Activated CD8-positive, alpha-beta T cell treated with anti-CD3 and anti-CD28 coated beads, Interleukin-2, amount 10 ng/mL, durations not matched to agents 7 days and 5 days (primary cell): ENCODE measurements around the gene RALGAPB. TPM values are rescaled to one million over a fixed set of nuclear protein-coding genes. Genes with fewer than 3 reads are reported as not detected.

Source experiments
- ATAC-seq: fragments of 150-1000 bp; cut with Tn5 transposase; one replicate; pipeline ENCODE4 v1.10.0; 2021; ENCODE audit warnings: moderate library complexity
- CTCF ChIA-PET: fragments of 350-600 bp; sonication (Branson Sonifier 250); formaldehyde crosslinking; loops from one replicate; lab custom pipeline; 2021; ENCODE audit warnings: antibody characterized with exemption; lab: Charles Lee
- POLR2A ChIA-PET: fragments of 350-600 bp; sonication (Branson Sonifier 250); formaldehyde crosslinking; loops from one replicate; lab custom pipeline; 2021; ENCODE audit warnings: antibody characterized with exemption; lab: Charles Lee
- DNase-seq: peaks from one replicate; pipeline ENCODE4 v3.0.0-alpha.2; 2020
- H3K27ac Mint-ChIP-seq: one replicate; pipeline ENCODE4 v1.8.0; 2021; ENCODE audit warnings: mild to moderate bottlenecking, mixed read lengths
- H3K27me3 Mint-ChIP-seq: one replicate; pipeline ENCODE4 v1.8.0; 2021; ENCODE audit warnings: low read depth, mixed read lengths
- H3K36me3 Mint-ChIP-seq: one replicate; pipeline ENCODE4 v1.8.0; 2021; ENCODE audit warnings: low read depth, mixed read lengths
- H3K4me1 Mint-ChIP-seq: one replicate; pipeline ENCODE4 v1.8.0; 2021; ENCODE audit warnings: low read depth, mixed read lengths
- H3K4me3 Mint-ChIP-seq: one replicate; pipeline ENCODE4 v1.8.0; 2021; ENCODE audit warnings: mild to moderate bottlenecking, mixed read lengths
- H3K9me3 Mint-ChIP-seq: one replicate; pipeline ENCODE4 v1.8.0; 2022; ENCODE audit warnings: mixed read lengths; ENCODE audit not compliant: insufficient read depth
- total RNA-seq, 2 experiments: library from RNA; stranded (reverse); gene quantifications; one replicate each; pipeline ENCODE4 v1.2.3, GENCODE V29; 2021

Gene RALGAPB
- total RNA-seq, 2 experiments from 2014 or later: 29.5 to 29.6 TPM

- ATAC-seq (no peak), DNase-seq (no peak)
- Mint-ChIP-seq H3K4me3 (no peak overlapping the region), H3K36me3 (no peaks in the 10 kb centered on the region), H3K4me1 (no peaks in the 10 kb centered on the region), H3K27ac (no peak overlapping the region), H3K9me3 (no peaks in the 10 kb centered on the region), H3K27me3 (peaks cover 45% of the 10 kb centered on the region)
- ChIA-PET CTCF (no interaction called here), POLR2A (interaction anchor here (0.6 kb wide), 1 partner anchor 1438 kb away, joined by 3 read pairs; no protein-coding TSS in a partner anchor)
Observed at GRCh38 chr20:38607351-38607750, 134.7 kb downstream of the RALGAPB start.

DNA sequence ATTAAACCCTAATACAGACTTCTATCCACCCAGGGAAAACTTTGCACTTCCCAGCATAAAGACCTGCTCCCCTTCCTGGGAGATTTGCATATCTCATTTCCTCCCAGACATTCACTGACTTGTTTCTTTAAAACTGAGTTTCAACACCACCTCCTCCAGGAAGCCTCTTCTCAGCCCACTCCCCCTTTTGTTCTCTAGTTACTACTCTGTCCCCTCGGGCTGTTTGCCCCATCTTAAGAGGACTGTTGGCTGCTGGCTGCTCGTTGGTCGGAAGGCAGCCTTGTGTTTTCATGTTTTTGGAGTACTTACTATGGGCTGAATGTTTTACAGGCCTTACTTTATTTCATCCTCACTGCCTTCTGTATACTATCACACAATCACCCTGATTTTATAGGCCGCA is 135.5 kb downstream of the RALGAPB start:
- H3K4me3 Mint-ChIP-seq: no peak overlapping the region
- no peaks in the 10 kb centered on the region for H3K4me1 Mint-ChIP-seq
- POLR2A ChIA-PET: no interaction called here
- H3K36me3 Mint-ChIP-seq: no peaks in the 10 kb centered on the region
- H3K27ac Mint-ChIP-seq: no peak overlapping the region
- ATAC-seq (no peak), DNase-seq (no peak)
- H3K9me3 Mint-ChIP-seq: no peaks in the 10 kb centered on the region
- H3K27me3 Mint-ChIP-seq: peaks cover 40% of the 10 kb centered on the region
- CTCF ChIA-PET: no interaction called here

DNA sequence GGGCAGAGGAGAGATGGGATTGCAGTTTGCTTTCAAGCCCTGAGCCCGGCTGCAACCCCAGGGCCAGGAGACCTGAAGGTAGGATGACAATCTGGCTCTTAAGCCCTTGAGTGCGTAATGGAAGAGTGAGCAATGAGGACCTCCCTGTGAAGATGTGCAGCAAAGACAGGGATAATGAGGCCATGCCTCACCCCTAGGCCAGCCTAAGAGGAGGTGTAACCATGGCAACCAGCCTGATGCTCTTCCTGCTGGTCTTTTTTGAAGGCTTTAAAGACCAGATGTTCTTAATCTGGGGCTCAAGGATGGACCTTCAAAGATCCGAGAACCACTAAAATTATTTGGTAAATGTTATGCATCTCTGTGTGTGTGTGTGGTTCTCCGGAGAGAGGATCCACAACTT is 137.2 kb downstream of the RALGAPB start:
- Mint-ChIP-seq H3K27me3 (peaks cover 35% of the 10 kb centered on the region), H3K9me3 (no peaks in the 10 kb centered on the region), H3K4me1 (no peaks in the 10 kb centered on the region), H3K4me3 (no peak overlapping the region), H3K36me3 (no peaks in the 10 kb centered on the region), H3K27ac (no peak overlapping the region)
- ATAC-seq (no peak), DNase-seq (no peak)
- ChIA-PET CTCF (no interaction called here), POLR2A (no interaction called here)

- Mint-ChIP-seq H3K4me3 (no peak overlapping the region), H3K9me3 (no peaks in the 10 kb centered on the region), H3K4me1 (no peaks in the 10 kb centered on the region), H3K27me3 (peaks cover 31% of the 10 kb centered on the region), H3K27ac (no peak overlapping the region), H3K36me3 (no peaks in the 10 kb centered on the region)
- DNase-seq: no peak
- ChIA-PET POLR2A (no interaction called here), CTCF (no interaction called here)
- no peak for ATAC-seq
Observed at GRCh38 chr20:38610521-38610920, 137.9 kb downstream of the RALGAPB start.

- Mint-ChIP-seq H3K4me1 (no peaks in the 10 kb centered on the region), H3K27ac (no peak overlapping the region), H3K4me3 (no peak overlapping the region), H3K27me3 (peaks cover 18% of the 10 kb centered on the region), H3K36me3 (no peaks in the 10 kb centered on the region), H3K9me3 (no peaks in the 10 kb centered on the region)
- ATAC-seq (no peak), DNase-seq (no peak)
- CTCF ChIA-PET: no interaction called here
- POLR2A ChIA-PET: no interaction called here
Observed at GRCh38 chr20:38612751-38613515, 140.3 kb downstream of the RALGAPB start.

- Mint-ChIP-seq H3K9me3 (no peaks in the 10 kb centered on the region), H3K4me3 (no peak overlapping the region), H3K36me3 (no peaks in the 10 kb centered on the region), H3K27ac (no peak overlapping the region), H3K27me3 (peaks cover 19% of the 10 kb centered on the region), H3K4me1 (no peaks in the 10 kb centered on the region)
- CTCF ChIA-PET: no interaction called here
- POLR2A ChIA-PET: no interaction called here
- DNase-seq: no peak
- no peak for ATAC-seq
Observed at GRCh38 chr20:38615283-38615682, 142.6 kb downstream of the RALGAPB start.

- Mint-ChIP-seq H3K4me3 (no peak overlapping the region), H3K27me3 (peaks cover 19% of the 10 kb centered on the region), H3K9me3 (no peaks in the 10 kb centered on the region), H3K27ac (no peak overlapping the region), H3K36me3 (no peaks in the 10 kb centered on the region), H3K4me1 (no peaks in the 10 kb centered on the region)
- ATAC-seq (no peak), DNase-seq (no peak)
- POLR2A ChIA-PET: no interaction called here
- CTCF ChIA-PET: no interaction called here
Observed at GRCh38 chr20:38616457-38616856, 143.8 kb downstream of the RALGAPB start.

DNA sequence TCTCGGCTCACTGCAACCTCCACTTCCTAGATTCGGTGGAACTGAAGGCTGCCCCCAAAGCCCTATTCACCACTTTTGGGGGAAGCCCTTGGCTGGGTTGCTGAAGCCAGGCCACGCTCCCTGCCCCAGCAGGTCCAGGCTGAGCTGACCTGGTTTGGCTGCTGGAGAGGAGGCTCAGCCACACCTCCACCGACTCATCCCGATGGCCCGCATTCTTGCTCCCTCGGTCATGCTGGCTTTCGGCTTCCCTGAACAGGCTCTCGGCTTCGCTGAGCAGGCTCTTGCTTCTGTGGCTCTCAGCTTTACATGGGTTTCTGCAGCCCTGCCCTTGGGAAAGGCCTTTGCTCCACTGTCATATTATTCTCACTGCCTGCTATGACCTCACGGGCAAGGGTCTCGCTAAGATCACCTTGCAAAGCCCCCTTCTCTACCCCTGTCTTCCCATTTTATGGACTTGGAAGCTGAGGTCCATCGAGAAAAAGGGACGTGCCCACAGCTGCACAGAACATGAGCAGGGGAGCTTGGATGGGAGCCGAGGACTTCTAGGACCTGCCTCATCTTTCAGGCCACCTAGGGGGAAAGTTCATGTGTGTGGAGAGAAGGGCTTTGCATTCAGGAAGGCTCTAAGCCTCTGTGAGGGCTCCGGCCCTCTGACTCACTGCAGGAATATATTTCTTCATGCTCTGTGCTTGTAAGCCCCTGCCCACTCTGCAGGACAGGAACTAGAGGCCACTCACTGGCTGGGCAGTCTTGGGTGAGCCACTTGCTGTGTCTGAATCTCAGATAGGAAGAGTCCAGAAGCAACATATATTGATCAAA is 144.6 kb downstream of the RALGAPB start:
- no peak for DNase-seq
- H3K36me3 Mint-ChIP-seq: no peaks in the 10 kb centered on the region
- H3K4me3 Mint-ChIP-seq: no peak overlapping the region
- ATAC-seq: no peak
- H3K27me3 Mint-ChIP-seq: peaks cover 21% of the 10 kb centered on the region
- no peak overlapping the region for H3K27ac Mint-ChIP-seq
- no peaks in the 10 kb centered on the region for H3K4me1 Mint-ChIP-seq
- ChIA-PET POLR2A (no interaction called here), CTCF (interaction anchor here (1.2 kb wide), 1 partner anchor 12 kb away, joined by 4 read pairs; no protein-coding TSS in a partner anchor)
- no peaks in the 10 kb centered on the region for H3K9me3 Mint-ChIP-seq

DNA sequence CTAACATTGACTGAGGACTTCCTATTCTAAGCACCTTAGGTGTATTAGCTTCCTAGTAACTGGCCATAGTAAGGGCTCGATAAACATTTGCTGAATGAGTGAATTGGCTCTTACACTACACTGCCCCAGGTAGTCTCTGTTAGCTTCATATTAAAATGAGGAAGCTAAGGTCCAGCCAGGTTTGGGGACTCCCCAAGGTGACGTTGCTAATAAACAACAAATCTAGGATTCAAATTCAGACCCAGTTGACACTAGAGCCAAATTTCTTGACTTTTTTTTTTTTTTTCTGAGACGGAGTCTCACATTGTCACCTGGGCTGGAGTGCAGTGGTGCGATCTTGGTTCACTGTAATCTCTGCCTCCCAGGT is 145.2 kb downstream of the RALGAPB start:
- POLR2A ChIA-PET: no interaction called here
- Mint-ChIP-seq H3K36me3 (no peaks in the 10 kb centered on the region), H3K4me1 (no peaks in the 10 kb centered on the region), H3K27me3 (peaks cover 21% of the 10 kb centered on the region), H3K4me3 (no peak overlapping the region), H3K27ac (no peak overlapping the region), H3K9me3 (no peaks in the 10 kb centered on the region)
- no peak for DNase-seq
- CTCF ChIA-PET: interaction anchor here (1.2 kb wide), 1 partner anchor 11 kb away, joined by 4 read pairs; no protein-coding TSS in a partner anchor
- no peak for ATAC-seq

- no peaks in the 10 kb centered on the region for H3K36me3 Mint-ChIP-seq
- H3K4me1 Mint-ChIP-seq: no peaks in the 10 kb centered on the region
- no peak overlapping the region for H3K4me3 Mint-ChIP-seq
- H3K9me3 Mint-ChIP-seq: no peaks in the 10 kb centered on the region
- H3K27ac Mint-ChIP-seq: no peak overlapping the region
- ChIA-PET POLR2A (no interaction called here), CTCF (no interaction called here)
- peaks cover 17% of the 10 kb centered on the region for H3K27me3 Mint-ChIP-seq
- ATAC-seq: no peak
- no peak for DNase-seq
Observed at GRCh38 chr20:38620441-38620840, 147.8 kb downstream of the RALGAPB start.

DNA sequence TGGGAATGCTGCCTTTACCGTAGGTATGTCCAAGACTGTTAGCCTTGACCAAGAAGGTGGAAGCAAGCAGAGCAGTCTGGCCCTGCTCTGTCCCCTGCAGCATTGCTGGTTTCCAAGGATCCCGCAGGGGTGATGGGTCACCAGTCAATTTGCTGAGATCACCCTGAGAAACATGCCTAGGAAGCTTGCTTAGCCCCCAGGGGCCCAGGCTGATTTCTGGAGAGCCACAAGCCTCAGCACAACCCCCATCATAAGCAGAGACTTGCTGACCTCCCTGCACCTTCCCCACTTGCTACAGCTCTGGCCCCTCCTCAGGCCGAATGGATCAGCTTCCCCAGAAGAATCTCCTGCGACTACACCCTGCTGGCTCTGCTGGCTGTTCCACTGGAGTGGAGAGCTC is 150.4 kb downstream of the RALGAPB start:
- Mint-ChIP-seq H3K27ac (no peak overlapping the region), H3K27me3 (peaks cover 17% of the 10 kb centered on the region), H3K9me3 (no peaks in the 10 kb centered on the region), H3K36me3 (no peaks in the 10 kb centered on the region), H3K4me3 (no peak overlapping the region), H3K4me1 (no peaks in the 10 kb centered on the region)
- ChIA-PET CTCF (no interaction called here), POLR2A (no interaction called here)
- ATAC-seq: no peak
- no peak for DNase-seq

GRCh38 chr20:38624084-38624483 is 151.4 kb downstream of the RALGAPB start:
- ATAC-seq: no peak
- ChIA-PET POLR2A (no interaction called here), CTCF (no interaction called here)

More at GRCh38 chr20:38624084-38624483, 151.4 kb downstream of the RALGAPB start:
- Mint-ChIP-seq H3K36me3 (no peaks in the 10 kb centered on the region), H3K27ac (no peak overlapping the region), H3K9me3 (no peaks in the 10 kb centered on the region), H3K4me3 (no peak overlapping the region), H3K4me1 (no peaks in the 10 kb centered on the region), H3K27me3 (peaks cover 13% of the 10 kb centered on the region)
- no peak for DNase-seq
